HCT116 (cell line): ENCODE data around the gene CYB5A. TPM values are rescaled to one million over a fixed set of nuclear protein-coding genes. Genes with fewer than 3 reads are reported as not detected.

ENCODE experiments used
- ATAC-seq: fragments of 200-7000 bp; cut with Tn5 transposase; 2 replicates; pipeline ENCODE4 v1.9.1; 2020; ENCODE audit warnings: mild to moderate bottlenecking, moderate library complexity
- BruUV-seq: library from RNA; stranded (reverse); fragments of 400-500 nt; replicated peaks from 2 replicates; lab custom pipeline; 2021; lab: Mats Ljungman, UMichigan
- CTCF ChIA-PET: fragments of 300-600 bp; sonication (Branson Sonifier 250); formaldehyde crosslinking; loops from one replicate; lab custom pipeline; 2021; ENCODE audit warnings: antibody characterized with exemption; lab: Charles Lee
- POLR2A ChIA-PET: fragments of 300-600, 350-600 bp; sonication (Branson Sonifier 250); formaldehyde crosslinking; loops from one replicate; lab custom pipeline; 2021; ENCODE audit warnings: antibody characterized with exemption; lab: Charles Lee
- RAD21 ChIA-PET, 2 experiments: fragments of 300-600 bp; sonication (Branson Sonifier 250); formaldehyde crosslinking; loops; one replicate each; lab custom pipeline; 2023; ENCODE audit warnings: low total read pairs in 2 of 2; ENCODE audit not compliant: uncharacterized antibody in 2 of 2, unreplicated experiment in 2 of 2, low non-redundant PET in 1 of 2; lab: Charles Lee
- DNase-seq: peaks from one replicate; pipeline ENCODE4 v3.0.0-alpha.2; 2010; ENCODE audit warnings: low read depth, low spot score
- H2AFZ ChIP-seq: fragments of 200-600 bp; shearing (Covaris generic), sonication (generic); 2 replicates; pipeline ENCODE4 v1.6.1; 2017; ENCODE audit warnings: low read depth, mixed run types, mixed read lengths, antibody characterized with exemption, low read length; ENCODE audit not compliant: poor library complexity, severe bottlenecking
- H3K27ac ChIP-seq: 2 replicates; pipeline ENCODE4 v1.5.1; 2012; ENCODE audit warnings: low read depth, low read length
- H3K27me3 ChIP-seq: fragments of 200-600 bp; sonication (generic); 2 replicates; pipeline ENCODE4 v1.6.1; 2016; ENCODE audit warnings: mixed run types, low read length, mixed read lengths; ENCODE audit not compliant: insufficient read depth
- H3K36me3 ChIP-seq, 2 experiments: fragments of 200-500 bp in 1 of 2; fragments of 200-600 bp in 1 of 2; sonication (Bioruptor generic) in 1 of 2; sonication (generic) in 1 of 2; 2 replicates each; pipeline versions ENCODE4 v1.5.1 to v1.6.1; 2014 to 2016; ENCODE audit warnings: low read length in 2 of 2, inconsistent platforms in 1 of 2, mixed read lengths in 1 of 2, mixed run types in 1 of 2; ENCODE audit not compliant: insufficient read depth in 2 of 2, control insufficient read depth in 1 of 2
- H3K4me1 ChIP-seq, 2 experiments: fragments of 200-600 bp in 1 of 2; sonication (generic) in 1 of 2; 2 replicates each; pipeline versions ENCODE4 v1.5.1 to v1.6.1; 2012 to 2017; ENCODE audit warnings: low read length in 2 of 2, inconsistent platforms in 1 of 2, mild to moderate bottlenecking in 1 of 2, mixed read lengths in 1 of 2, mixed run types in 1 of 2, moderate library complexity in 1 of 2; ENCODE audit not compliant: insufficient read depth in 2 of 2, control insufficient read depth in 1 of 2
- H3K4me2 ChIP-seq: fragments of 200-600 bp; sonication (generic); 2 replicates; pipeline ENCODE4 v1.6.1; 2017; ENCODE audit warnings: mixed run types, low read length, mixed read lengths
- H3K4me3 ChIP-seq, 2 experiments: fragments of 200-600 bp in 1 of 2; sonication (generic) in 1 of 2; replicated peaks in 1 of 2; 2 replicates each; pipeline ENCODE4 v1.5.1; 2011 to 2016; ENCODE audit warnings: low read length in 2 of 2, control low read depth in 1 of 2, low read depth in 1 of 2, mild to moderate bottlenecking in 1 of 2, mixed read lengths in 1 of 2, mixed run types in 1 of 2
- H3K79me2 ChIP-seq: fragments of 200-600 bp; sonication (generic); 2 replicates; pipeline ENCODE4 v1.6.1; 2017; ENCODE audit warnings: mild to moderate bottlenecking, mixed run types, low read length, moderate library complexity, mixed read lengths; ENCODE audit not compliant: insufficient read depth
- H3K9ac ChIP-seq: fragments of 200-600 bp; sonication (generic); 2 replicates; pipeline ENCODE4 v1.6.1; 2016; ENCODE audit warnings: low read length, mixed read lengths
- H3K9me2 ChIP-seq: fragments of 200-600 bp; sonication (generic), shearing (Covaris generic); 2 replicates; pipeline ENCODE4 v1.6.1; 2017; ENCODE audit warnings: mixed run types, mild to moderate bottlenecking, moderate library complexity; ENCODE audit not compliant: insufficient read depth
- H3K9me3 ChIP-seq, 2 experiments: fragments of 200-500 bp in 1 of 2; fragments of 200-600 bp in 1 of 2; sonication (Bioruptor generic) in 1 of 2; sonication (generic) in 1 of 2; 2 replicates each; pipeline ENCODE4 v1.6.1; 2014 to 2017; ENCODE audit warnings: low read length in 2 of 2, mixed read lengths in 2 of 2, inconsistent platforms in 1 of 2, low read depth in 1 of 2, mild to moderate bottlenecking in 1 of 2, mixed run types in 1 of 2, moderate library complexity in 1 of 2; ENCODE audit not compliant: control insufficient read depth in 1 of 2, insufficient read depth in 1 of 2
- H4K20me1 ChIP-seq: fragments of 200-600 bp; sonication (generic), shearing (Covaris generic); 2 replicates; pipeline ENCODE4 v1.6.1; 2017; ENCODE audit warnings: mixed run types, mild to moderate bottlenecking, moderate library complexity; ENCODE audit not compliant: insufficient read depth
- CBX3 ChIP-seq: IDR thresholded peaks from 2 replicates; pipeline ENCODE4 v1.6.1; 2012; ENCODE audit warnings: low read depth
- CEBPB ChIP-seq: IDR thresholded peaks from 2 replicates; pipeline ENCODE4 v1.6.1; 2012; ENCODE audit warnings: low read depth
- EGR1 ChIP-seq: IDR thresholded peaks from 2 replicates; pipeline ENCODE4 v1.6.1; 2012; ENCODE audit warnings: low read depth
- EZH2 ChIP-seq: fragments of 200-600 bp; sonication (generic); IDR thresholded peaks from 2 replicates; pipeline ENCODE4 v1.6.1; 2017; ENCODE audit warnings: antibody characterized with exemption, mixed run types
- FOSL1 ChIP-seq: IDR thresholded peaks from 2 replicates; pipeline ENCODE4 v1.6.1; 2012; ENCODE audit warnings: low read depth
- JUND ChIP-seq: IDR thresholded peaks from 2 replicates; pipeline ENCODE4 v1.6.1; 2012
- POLR2A ChIP-seq: IDR thresholded peaks from 2 replicates; pipeline ENCODE4 v1.7.0; 2011; ENCODE audit warnings: borderline replicate concordance; ENCODE audit not compliant: insufficient read depth, insufficient read length; ENCODE audit errors: extremely low read depth
- RAD21 ChIP-seq: IDR thresholded peaks from 2 replicates; pipeline ENCODE4 v1.6.1; 2012; ENCODE audit warnings: low read depth, mild to moderate bottlenecking
- SIN3A ChIP-seq: IDR thresholded peaks from 2 replicates; pipeline ENCODE4 v1.6.1; 2012; ENCODE audit warnings: low read depth
- TCF7L2 ChIP-seq: IDR thresholded peaks from 2 replicates; pipeline ENCODE4 v1.7.0; 2011; ENCODE audit warnings: borderline replicate concordance, inconsistent platforms; ENCODE audit not compliant: insufficient read depth, insufficient read length; ENCODE audit errors: extremely low read depth
- YY1 ChIP-seq: IDR thresholded peaks from 2 replicates; pipeline ENCODE4 v1.6.1; 2011; ENCODE audit warnings: low read length, low read depth, moderate library complexity, mild to moderate bottlenecking; ENCODE audit not compliant: insufficient replicate concordance; ENCODE audit errors: extremely low read depth
- ZBTB33 ChIP-seq: IDR thresholded peaks from 2 replicates; pipeline ENCODE4 v1.6.1; 2011; ENCODE audit warnings: mild to moderate bottlenecking, low read length, moderate library complexity; ENCODE audit not compliant: insufficient replicate concordance; ENCODE audit errors: extremely low read depth
- ZNF274 ChIP-seq: fragments of 200-500 bp; sonication (Bioruptor generic); IDR thresholded peaks from 2 replicates; pipeline ENCODE4 v1.6.1; 2014; ENCODE audit warnings: mild to moderate bottlenecking, low read depth, low read length, inconsistent platforms
- intact Hi-C: fragments of 100-400 bp; cut with micrococcal nuclease; formaldehyde crosslinking; loops from 2 replicates; pipeline ENCODE4 v1.10.0; 2022
- total RNA-seq: library from RNA; stranded (reverse); gene quantifications from one replicate; pipeline ENCODE4 v1.2.1, GENCODE V29; 2021; ENCODE audit not compliant: unreplicated experiment

Gene CYB5A
- total RNA-seq, 1 experiment from 2014 or later: 37.7 TPM

DNA sequence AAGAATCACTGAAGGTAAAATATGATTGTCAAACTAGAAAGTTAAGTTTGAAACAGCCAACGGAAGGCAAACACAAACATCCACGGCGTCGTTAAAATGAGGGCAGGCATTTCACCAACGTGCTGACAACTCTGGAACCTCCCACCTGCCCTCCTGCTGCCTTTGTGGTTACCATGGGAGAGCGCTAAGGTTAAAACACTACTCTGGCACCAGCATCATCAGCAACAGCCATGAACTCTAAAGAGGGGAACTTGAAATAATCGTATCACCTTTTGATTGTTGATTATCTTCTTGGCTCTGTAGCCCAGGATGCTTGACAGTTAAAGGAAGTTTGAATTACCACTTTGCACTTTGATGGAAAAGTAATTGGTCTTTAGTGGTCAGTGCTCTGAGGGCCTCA is 34.7 kb downstream of the CYB5A start:
- ATAC-seq (no peak), DNase-seq (no peak)
- no peaks in the 10 kb centered on the region for H4K20me1 ChIP-seq
- no peaks in the 10 kb centered on the region for H3K9me3 ChIP-seq
- no peak overlapping the region for H2AFZ ChIP-seq
- CTCF ChIA-PET: no interaction called here
- POLR2A ChIA-PET: no interaction called here
- no peak overlapping the region for H3K9ac ChIP-seq
- no peaks in the 10 kb centered on the region for H3K79me2 ChIP-seq
- H3K4me3 ChIP-seq: no peak overlapping the region
- BruUV-seq: no TSS peak
- H3K27me3 ChIP-seq: no peaks in the 10 kb centered on the region
- RAD21 ChIA-PET: no interaction called here
- H3K36me3 ChIP-seq: no peaks in the 10 kb centered on the region
- peaks cover under 1 to 2% of the 10 kb centered on the region in 2 experiments; a peak in 3 of 4 replicates for H3K4me1 ChIP-seq
- TF ChIP-seq POLR2A (no peak), RAD21 (no peak), CEBPB (no peak), FOSL1 (no peak)
- no peak overlapping the region for H3K27ac ChIP-seq
- H3K9me2 ChIP-seq: no peaks in the 10 kb centered on the region
- no peak overlapping the region for H3K4me2 ChIP-seq
- intact Hi-C loops: no loop called here

- BruUV-seq: no TSS peak
- no peak for ATAC-seq
- Histone ChIP-seq H3K4me3 (no peak overlapping the region), H3K4me1 (peaks cover 9 to 11% of the 10 kb centered on the region in 2 experiments), H3K9me2 (no peaks in the 10 kb centered on the region), H3K36me3 (no peaks in the 10 kb centered on the region), H3K9ac (no peak overlapping the region), H2AFZ (no peak overlapping the region), H3K27me3 (no peaks in the 10 kb centered on the region), H3K27ac (no peak overlapping the region), H3K4me2 (no peak overlapping the region), H3K79me2 (no peaks in the 10 kb centered on the region), H3K9me3 (no peaks in the 10 kb centered on the region), H4K20me1 (no peaks in the 10 kb centered on the region)
- CTCF ChIA-PET: no interaction called here
- no peak for DNase-seq
- intact Hi-C loops: no loop called here
- RAD21 ChIA-PET: no interaction called here
- POLR2A ChIA-PET: no interaction called here
- TF ChIP-seq EGR1 (no peak), JUND (no peak), TCF7L2 (no peak), EZH2 (no peak), CEBPB (no peak), ZBTB33 (no peak), SIN3A (no peak), ZNF274 (no peak), YY1 (no peak), FOSL1 (no peak), CBX3 (no peak)
Measured at GRCh38 chr18:74256190-74256589, 35.6 kb downstream of the CYB5A start.
